ENCODE measurements around the gene LMTK2.

The LMTK2 gene

GRCh38 chr7:98222533-98223195, 116.0 kb downstream of the LMTK2 start:
- no peak for DNase-seq

GRCh38 chr7:98223351-98223897, 116.8 kb downstream of the LMTK2 start:
- no peak for DNase-seq

GRCh38 chr7:98223898-98224700, 117.4 kb downstream of the LMTK2 start:
- DNase-seq, result no peak

- no peak for DNase-seq
Observed at GRCh38 chr7:98224701-98225181, 118.1 kb downstream of the LMTK2 start.

GRCh38 chr7:98225913-98226614, 119.4 kb downstream of the LMTK2 start:
- DNase-seq, result no peak

GRCh38 chr7:98227939-98228338, 121.3 kb downstream of the LMTK2 start:
- DNase-seq, result no peak

GRCh38 chr7:98228801-98229200, 122.1 kb downstream of the LMTK2 start:
- no peak for DNase-seq

GRCh38 chr7:98229441-98229840, 122.8 kb downstream of the LMTK2 start:
- no peak for DNase-seq

GRCh38 chr7:98229991-98230745, 123.5 kb downstream of the LMTK2 start:
- DNase-seq, result no peak

GRCh38 chr7:98230746-98231471, 124.2 kb downstream of the LMTK2 start:
- no peak for DNase-seq

GRCh38 chr7:98231493-98232262, 125.0 kb downstream of the LMTK2 start:
- DNase-seq, result no peak

GRCh38 chr7:98232263-98232585, 125.6 kb downstream of the LMTK2 start:
- DNase-seq, result no peak

- no peak for DNase-seq
Observed at GRCh38 chr7:98232799-98233198, 126.1 kb downstream of the LMTK2 start.

GRCh38 chr7:98233219-98234070, 126.8 kb downstream of the LMTK2 start:
- no peak for DNase-seq

- DNase-seq, result no peak
Observed at GRCh38 chr7:98234429-98235147, 127.9 kb downstream of the LMTK2 start.

GRCh38 chr7:98235901-98236300, 129.2 kb downstream of the LMTK2 start:
- no peak for DNase-seq

GRCh38 chr7:98236355-98237185, 129.9 kb downstream of the LMTK2 start:
- no peak for DNase-seq

GRCh38 chr7:98238076-98238475, 131.4 kb downstream of the LMTK2 start:
- DNase-seq, result no peak

- DNase-seq, result no peak
Observed at GRCh38 chr7:98238976-98239375, 132.3 kb downstream of the LMTK2 start.
